Suprapubic skin (tissue), 4 donors: ENCODE results near the gene PDE9A.

Experiments used
- POLR2A ChIP-seq, 2 donors: fragments of 450-650 bp; IDR thresholded peaks; one replicate each; pipeline ENCODE4 v1.6.1; 2017; ENCODE audit warnings: antibody characterized with exemption in 2 of 2, mild to moderate bottlenecking in 2 of 2, moderate library complexity in 2 of 2
- POLR2AphosphoS5 ChIP-seq, 3 donors: sonication (generic); formaldehyde crosslinking; IDR thresholded peaks; one replicate each; pipeline ENCODE4 v1.6.1; 2017; ENCODE audit warnings: antibody characterized with exemption in 3 of 3

DNA sequence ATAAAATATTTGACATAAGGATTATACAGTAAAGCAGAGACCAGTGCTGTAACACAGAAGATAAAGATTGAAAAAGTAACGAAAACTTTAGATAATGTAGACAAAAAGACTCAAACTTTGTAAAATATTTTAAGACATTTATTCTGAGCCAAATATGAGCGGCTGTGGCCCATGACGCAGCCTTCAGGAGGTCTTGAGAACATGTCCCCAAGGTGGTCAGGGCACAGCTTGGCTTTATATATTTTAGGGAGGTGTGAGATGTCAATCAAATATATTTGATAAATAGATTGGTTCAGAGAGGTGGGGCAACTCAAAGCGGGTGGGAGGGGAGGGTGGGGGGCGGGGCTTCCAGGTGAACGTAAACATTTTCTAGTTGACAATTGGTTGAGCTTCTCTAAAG is 144.7 kb downstream of the PDE9A start:
- TF ChIP-seq POLR2A (IDR thresholded peaks at IDR 0.05) (no peak), POLR2AphosphoS5 (IDR thresholded peaks at IDR 0.05) (no peak)
